Measurements from ENCODE around the gene TEAD4. TPM values are rescaled to one million over a fixed set of nuclear protein-coding genes. Genes with fewer than 3 reads are reported as not detected.

TEAD4 gene
- total RNA-seq, 1 experiment from 2014 or later: 33.8 TPM

DNA sequence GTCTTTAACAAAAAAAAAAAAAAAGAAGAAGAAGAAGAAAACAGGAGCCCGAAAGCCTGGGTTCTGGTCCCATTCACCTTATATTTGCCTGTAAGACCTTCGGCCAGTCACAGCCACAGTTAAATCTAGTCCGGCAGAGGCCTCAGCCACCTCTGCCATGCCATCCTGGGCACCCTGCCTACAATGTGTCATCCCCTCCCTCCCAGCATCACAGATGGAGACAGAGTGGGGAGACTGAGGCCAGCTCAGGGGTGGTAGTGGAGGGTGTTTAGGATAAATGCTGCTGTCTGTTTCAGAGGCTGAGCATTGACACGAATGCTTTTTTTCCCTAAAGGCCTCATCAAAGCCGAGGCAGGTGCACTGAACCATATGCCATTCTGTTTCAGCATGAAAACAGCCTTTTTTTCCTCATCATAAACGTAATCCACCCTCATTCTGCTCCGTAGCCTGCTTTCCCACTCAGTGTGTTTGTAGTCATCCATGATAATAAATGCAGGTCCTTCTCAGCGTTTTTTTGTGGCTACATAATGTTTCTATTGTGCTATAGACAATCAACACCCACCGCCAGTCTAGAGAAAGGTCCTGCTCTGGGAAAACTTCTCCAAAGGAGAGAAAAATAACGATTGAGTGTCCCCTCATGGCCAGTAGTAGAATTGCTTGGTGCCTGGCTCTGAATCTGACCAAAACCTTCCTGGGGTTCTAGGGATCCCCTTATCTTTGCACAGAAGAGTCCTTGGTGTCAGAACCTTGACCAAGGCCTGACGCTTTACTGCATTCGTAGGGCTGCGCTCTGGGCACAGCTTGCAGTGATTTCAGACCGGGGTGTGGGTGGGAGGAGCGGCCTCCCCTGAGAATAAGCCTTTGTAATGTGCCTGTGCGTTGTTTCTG, 76.9 kb downstream of the TEAD4 start:
- intact Hi-C loops (cut with micrococcal nuclease): loop anchor here (2.0 to 10.0 kb wide), 2 partner anchors 151 to 181 kb away; partner anchors contain the start of gene TEX52
- BruUV-seq (replicated peaks): no TSS peak
- H3K27ac Mint-ChIP-seq (ENCODE audit: low read depth, unreplicated experiment): no peak overlapping the region
- H3K9me3 Mint-ChIP-seq (ENCODE audit: unreplicated experiment): no peaks in the 10 kb centered on the region
- H3K4me1 Mint-ChIP-seq (ENCODE audit: insufficient read depth, unreplicated experiment): no peaks in the 10 kb centered on the region
- POLR2A ChIA-PET: no interaction called here
- H3K27me3 Mint-ChIP-seq (ENCODE audit: insufficient read depth, unreplicated experiment): no peaks in the 10 kb centered on the region
- CTCF ChIA-PET: interaction anchor here (0.6 kb wide), 1 partner anchor 94 kb away, joined by 3 read pairs; no protein-coding TSS in a partner anchor
- no peak for DNase-seq (ENCODE audit: unreplicated experiment)
- H3K4me3 Mint-ChIP-seq (ENCODE audit: unreplicated experiment): no peak overlapping the region
- TF ChIP-seq, protein P1, sequence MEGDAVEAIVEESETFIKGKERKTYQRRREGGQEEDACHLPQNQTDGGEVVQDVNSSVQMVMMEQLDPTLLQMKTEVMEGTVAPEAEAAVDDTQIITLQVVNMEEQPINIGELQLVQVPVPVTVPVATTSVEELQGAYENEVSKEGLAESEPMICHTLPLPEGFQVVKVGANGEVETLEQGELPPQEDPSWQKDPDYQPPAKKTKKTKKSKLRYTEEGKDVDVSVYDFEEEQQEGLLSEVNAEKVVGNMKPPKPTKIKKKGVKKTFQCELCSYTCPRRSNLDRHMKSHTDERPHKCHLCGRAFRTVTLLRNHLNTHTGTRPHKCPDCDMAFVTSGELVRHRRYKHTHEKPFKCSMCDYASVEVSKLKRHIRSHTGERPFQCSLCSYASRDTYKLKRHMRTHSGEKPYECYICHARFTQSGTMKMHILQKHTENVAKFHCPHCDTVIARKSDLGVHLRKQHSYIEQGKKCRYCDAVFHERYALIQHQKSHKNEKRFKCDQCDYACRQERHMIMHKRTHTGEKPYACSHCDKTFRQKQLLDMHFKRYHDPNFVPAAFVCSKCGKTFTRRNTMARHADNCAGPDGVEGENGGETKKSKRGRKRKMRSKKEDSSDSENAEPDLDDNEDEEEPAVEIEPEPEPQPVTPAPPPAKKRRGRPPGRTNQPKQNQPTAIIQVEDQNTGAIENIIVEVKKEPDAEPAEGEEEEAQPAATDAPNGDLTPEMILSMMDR (IDR thresholded peaks at IDR 0.05; ENCODE audit: unreplicated experiment): peak; percentile 15
- H3K36me3 Mint-ChIP-seq (ENCODE audit: insufficient read depth, unreplicated experiment): peaks cover 41% of the 10 kb centered on the region

DNA sequence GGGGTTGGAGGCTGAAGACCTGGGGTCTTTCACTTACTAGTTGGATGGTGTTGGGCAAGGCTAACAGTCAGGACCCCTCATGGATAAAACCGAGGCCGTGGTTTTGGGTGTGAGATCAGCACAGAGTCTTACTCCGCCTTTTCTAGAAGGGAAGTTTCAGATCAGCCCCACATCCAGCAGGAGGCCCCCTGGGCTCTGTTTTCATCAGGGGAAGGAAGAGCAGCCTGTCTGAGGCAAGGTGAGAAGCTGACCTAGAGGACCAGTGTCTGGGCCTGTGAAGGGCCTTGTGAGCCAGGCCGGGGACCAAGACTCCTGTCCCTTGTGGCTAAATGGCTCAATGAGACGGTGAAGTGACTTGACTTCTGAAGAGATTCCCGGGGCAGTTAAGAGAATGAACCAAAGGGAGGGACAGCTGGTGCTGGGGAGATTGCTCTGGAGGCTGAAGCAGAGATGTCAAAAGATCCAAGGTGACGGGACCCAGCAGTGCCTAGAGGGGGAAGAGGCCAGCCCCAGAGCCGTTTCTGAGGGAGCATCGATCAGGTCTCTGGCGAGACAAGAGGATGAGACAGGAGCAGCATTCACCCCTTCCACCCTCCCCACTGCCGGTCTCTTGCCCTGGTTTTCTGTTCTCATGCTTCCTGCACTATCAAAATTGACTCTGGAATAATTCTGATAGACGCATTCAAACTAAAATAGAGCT, 77.9 kb downstream of the TEAD4 start:
- POLR2A ChIA-PET: no interaction called here

DNA sequence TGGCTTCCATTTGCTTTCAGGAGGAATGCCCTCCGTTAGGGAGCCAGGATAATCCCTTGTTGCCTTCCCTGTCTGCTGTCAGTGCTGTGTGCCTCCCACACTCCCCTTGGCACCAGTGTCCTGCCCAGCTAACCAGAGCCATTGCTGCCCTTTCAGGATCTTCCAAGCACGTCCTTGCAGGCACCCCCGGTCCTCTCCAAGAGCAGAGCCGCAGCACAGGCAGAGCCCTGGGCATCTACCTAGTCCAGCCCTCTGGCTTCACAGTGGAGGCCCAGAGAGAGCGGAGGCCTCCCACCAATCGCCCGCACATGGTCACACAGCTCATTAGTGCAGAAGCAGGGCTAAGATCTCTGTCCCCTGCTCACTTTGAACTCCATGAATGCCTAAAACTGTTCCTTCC, 79.0 kb downstream of the TEAD4 start:
- H3K9me3 Mint-ChIP-seq (ENCODE audit: unreplicated experiment): no peaks in the 10 kb centered on the region
- H3K4me3 Mint-ChIP-seq (ENCODE audit: unreplicated experiment): no peak overlapping the region
- peaks cover 5% of the 10 kb centered on the region for H3K4me1 Mint-ChIP-seq (ENCODE audit: insufficient read depth, unreplicated experiment)
- POLR2A ChIA-PET: no interaction called here
- H3K27me3 Mint-ChIP-seq (ENCODE audit: insufficient read depth, unreplicated experiment): no peaks in the 10 kb centered on the region
- intact Hi-C loops (cut with micrococcal nuclease): loop anchor here (10.0 kb wide), 1 partner anchor 183 kb away; the partner anchor contains the start of gene TEX52
- TF ChIP-seq, protein P1 (IDR thresholded peaks at IDR 0.05; ENCODE audit: unreplicated experiment): no peak
- no peak for DNase-seq (ENCODE audit: unreplicated experiment)
- CTCF ChIA-PET: interaction anchor here (0.6 to 1.6 kb wide), 2 partner anchors 35 to 77 kb away, joined by 3 to 4 read pairs; no protein-coding TSS in a partner anchor
- no peak overlapping the region for H3K27ac Mint-ChIP-seq (ENCODE audit: low read depth, unreplicated experiment)
- H3K36me3 Mint-ChIP-seq (ENCODE audit: insufficient read depth, unreplicated experiment): peaks cover 41% of the 10 kb centered on the region
- BruUV-seq (replicated peaks): no TSS peak

More for the DNA sequence above, 77.9 kb downstream of the TEAD4 start:
- no peak overlapping the region for H3K4me3 Mint-ChIP-seq (ENCODE audit: unreplicated experiment)
- peaks cover 41% of the 10 kb centered on the region for H3K36me3 Mint-ChIP-seq (ENCODE audit: insufficient read depth, unreplicated experiment)
- no peaks in the 10 kb centered on the region for H3K9me3 Mint-ChIP-seq (ENCODE audit: unreplicated experiment)
- DNase-seq (ENCODE audit: unreplicated experiment): no peak
- no peak overlapping the region for H3K27ac Mint-ChIP-seq (ENCODE audit: low read depth, unreplicated experiment)
- H3K4me1 Mint-ChIP-seq (ENCODE audit: insufficient read depth, unreplicated experiment): peaks cover 5% of the 10 kb centered on the region
- intact Hi-C loops (cut with micrococcal nuclease): loop anchor here (10.0 kb wide), 1 partner anchor 182 kb away; the partner anchor contains the start of gene TEX52
- TF ChIP-seq, protein P1 (IDR thresholded peaks at IDR 0.05; ENCODE audit: unreplicated experiment): no peak
- CTCF ChIA-PET: interaction anchor here (0.6 kb wide), 2 partner anchors 99 to 714 kb away, joined by 3 read pairs; no protein-coding TSS in a partner anchor
- H3K27me3 Mint-ChIP-seq (ENCODE audit: insufficient read depth, unreplicated experiment): no peaks in the 10 kb centered on the region
- no TSS peak for BruUV-seq (replicated peaks)
